Neural cell (in vitro differentiated cells): Measurements from ENCODE around the gene ARID3A.

Experiments used
- EP300 ChIP-seq: fragments of 450-650 bp; conservative IDR thresholded peaks from 2 replicates; pipeline ENCODE4 v1.6.1; 2014; ENCODE audit warnings: antibody characterized with exemption, mild to moderate bottlenecking, moderate library complexity; ENCODE audit not compliant: poor library complexity, severe bottlenecking
- TF ChIP-seq, protein P1 (sequence below): IDR thresholded peaks from 2 replicates; pipeline ENCODE4 v1.6.1; 2012; ENCODE audit warnings: borderline replicate concordance

DNA sequence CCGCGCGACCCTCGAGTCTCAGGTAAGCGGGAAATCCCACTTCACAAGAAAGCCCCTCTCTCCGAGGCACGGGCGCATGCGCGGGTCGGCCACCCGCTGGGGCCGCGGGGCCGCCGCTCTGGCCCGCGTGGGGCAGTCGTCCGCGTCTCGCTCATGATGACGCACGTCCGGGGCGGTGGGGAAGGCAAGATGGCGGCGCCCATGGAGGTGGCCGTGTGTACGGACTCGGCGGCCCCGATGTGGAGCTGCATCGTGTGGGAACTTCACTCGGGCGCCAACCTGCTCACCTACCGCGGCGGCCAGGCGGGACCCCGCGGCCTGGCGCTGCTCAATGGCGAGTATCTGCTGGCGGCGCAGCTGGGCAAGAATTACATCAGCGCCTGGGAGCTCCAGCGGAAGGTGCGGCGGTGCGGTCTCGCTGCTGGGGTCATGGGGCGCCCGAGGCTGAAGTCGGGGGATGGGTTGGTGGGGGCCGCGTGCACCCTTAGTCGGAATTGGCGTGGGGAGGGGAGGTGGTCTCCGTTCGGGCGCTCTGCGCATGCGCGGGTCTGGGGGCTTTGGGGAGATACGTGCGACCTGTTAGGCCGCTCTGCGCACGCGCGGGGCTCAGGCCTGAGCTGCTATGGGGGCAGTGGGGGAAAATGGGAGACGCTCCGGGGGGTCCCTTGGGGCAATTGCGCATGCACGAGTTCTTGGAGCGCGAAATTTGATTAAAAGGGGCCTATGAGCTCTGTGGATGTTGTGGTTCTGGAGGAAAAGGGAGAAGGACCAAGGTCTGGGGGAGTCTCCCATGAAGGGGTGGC, 58.5 kb downstream of the ARID3A start, which contains the start of gene WDR18:
- TF ChIP-seq, protein P1, sequence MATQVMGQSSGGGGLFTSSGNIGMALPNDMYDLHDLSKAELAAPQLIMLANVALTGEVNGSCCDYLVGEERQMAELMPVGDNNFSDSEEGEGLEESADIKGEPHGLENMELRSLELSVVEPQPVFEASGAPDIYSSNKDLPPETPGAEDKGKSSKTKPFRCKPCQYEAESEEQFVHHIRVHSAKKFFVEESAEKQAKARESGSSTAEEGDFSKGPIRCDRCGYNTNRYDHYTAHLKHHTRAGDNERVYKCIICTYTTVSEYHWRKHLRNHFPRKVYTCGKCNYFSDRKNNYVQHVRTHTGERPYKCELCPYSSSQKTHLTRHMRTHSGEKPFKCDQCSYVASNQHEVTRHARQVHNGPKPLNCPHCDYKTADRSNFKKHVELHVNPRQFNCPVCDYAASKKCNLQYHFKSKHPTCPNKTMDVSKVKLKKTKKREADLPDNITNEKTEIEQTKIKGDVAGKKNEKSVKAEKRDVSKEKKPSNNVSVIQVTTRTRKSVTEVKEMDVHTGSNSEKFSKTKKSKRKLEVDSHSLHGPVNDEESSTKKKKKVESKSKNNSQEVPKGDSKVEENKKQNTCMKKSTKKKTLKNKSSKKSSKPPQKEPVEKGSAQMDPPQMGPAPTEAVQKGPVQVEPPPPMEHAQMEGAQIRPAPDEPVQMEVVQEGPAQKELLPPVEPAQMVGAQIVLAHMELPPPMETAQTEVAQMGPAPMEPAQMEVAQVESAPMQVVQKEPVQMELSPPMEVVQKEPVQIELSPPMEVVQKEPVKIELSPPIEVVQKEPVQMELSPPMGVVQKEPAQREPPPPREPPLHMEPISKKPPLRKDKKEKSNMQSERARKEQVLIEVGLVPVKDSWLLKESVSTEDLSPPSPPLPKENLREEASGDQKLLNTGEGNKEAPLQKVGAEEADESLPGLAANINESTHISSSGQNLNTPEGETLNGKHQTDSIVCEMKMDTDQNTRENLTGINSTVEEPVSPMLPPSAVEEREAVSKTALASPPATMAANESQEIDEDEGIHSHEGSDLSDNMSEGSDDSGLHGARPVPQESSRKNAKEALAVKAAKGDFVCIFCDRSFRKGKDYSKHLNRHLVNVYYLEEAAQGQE = peak; percentile 62
- TF ChIP-seq EP300 = peak; percentile 70
